ENCODE results near the gene DNPH1.

The DNPH1 gene

GRCh38 chr6:43211955-43212354, 17.3 kb downstream of the DNPH1 start:
- no peak overlapping the region for H3K27ac ChIP-seq
- H3K4me2 ChIP-seq = no peak overlapping the region
- no peaks in the 10 kb centered on the region for H3K4me1 ChIP-seq
- no peak overlapping the region for H3K9ac ChIP-seq
- no peaks in the 10 kb centered on the region for H4K20me1 ChIP-seq
- H3K27me3 ChIP-seq = no peaks in the 10 kb centered on the region
- H3K4me3 ChIP-seq = no peak overlapping the region
- no peaks in the 10 kb centered on the region for H3K9me3 ChIP-seq (replicated peaks in 1 of 11)
- no peak for TF ChIP-seq Cebpa-rat (IDR thresholded peaks at IDR 0.05)
- H3K36me3 ChIP-seq = peaks cover 21 to 50% (median 36%) of the 10 kb centered on the region in 11 experiments; a peak in 20 of 22 replicates

- Histone ChIP-seq H3K4me2 (no peak overlapping the region), H3K36me3 (peaks cover 6 to 51% (median 30%) of the 10 kb centered on the region in 11 experiments; a peak in 19 of 22 replicates), H3K9me3 (replicated peaks in 1 of 11) (no peaks in the 10 kb centered on the region), H3K9ac (no peak overlapping the region), H3K27ac (no peak overlapping the region), H3K27me3 (no peaks in the 10 kb centered on the region), H3K4me3 (no peak overlapping the region), H4K20me1 (peaks cover 0 to 7% (median 0%) of the 10 kb centered on the region in 11 experiments; a peak in 1 of 22 replicates), H3K4me1 (no peaks in the 10 kb centered on the region)
- TF ChIP-seq Cebpa-rat (IDR thresholded peaks at IDR 0.05) = no peak
Observed at GRCh38 chr6:43207286-43207685, 22.0 kb downstream of the DNPH1 start.

GRCh38 chr6:43205849-43206248, 23.4 kb downstream of the DNPH1 start:
- no peak for TF ChIP-seq Cebpa-rat (IDR thresholded peaks at IDR 0.05)
- Histone ChIP-seq H3K4me2 (no peak overlapping the region), H3K27me3 (no peaks in the 10 kb centered on the region), H3K27ac (no peak overlapping the region), H3K9ac (no peak overlapping the region), H3K9me3 (replicated peaks in 1 of 11) (no peaks in the 10 kb centered on the region), H3K4me1 (no peaks in the 10 kb centered on the region), H4K20me1 (peaks cover 0 to 7% (median 0%) of the 10 kb centered on the region in 11 experiments; a peak in 1 of 22 replicates), H3K4me3 (no peak overlapping the region), H3K36me3 (peaks cover 8 to 59% (median 34%) of the 10 kb centered on the region in 11 experiments; a peak in 21 of 22 replicates)

- Histone ChIP-seq H3K36me3 (peaks cover 17 to 70% (median 48%) of the 10 kb centered on the region in 11 experiments; a peak in 21 of 22 replicates), H3K27ac (no peak overlapping the region), H3K4me3 (no peak overlapping the region), H3K27me3 (no peaks in the 10 kb centered on the region), H3K4me2 (no peak overlapping the region), H3K4me1 (peaks cover 0 to under 1% (median 0%) of the 10 kb centered on the region in 10 experiments; a peak in 2 of 20 replicates), H3K9ac (0 out of 22 replicates have a peak overlapping the region, but pooled peaks of 1 of the 11 experiments have one; percentile 8), H4K20me1 (peaks cover 0 to 7% (median 0%) of the 10 kb centered on the region in 11 experiments; a peak in 1 of 22 replicates), H3K9me3 (replicated peaks in 1 of 11) (no peaks in the 10 kb centered on the region)
- no peak for TF ChIP-seq Cebpa-rat (IDR thresholded peaks at IDR 0.05)
Observed at GRCh38 chr6:43204271-43205105, 24.8 kb downstream of the DNPH1 start.

- no peaks in the 10 kb centered on the region for H3K27me3 ChIP-seq
- peaks cover 0 to 5% (median 0%) of the 10 kb centered on the region in 10 experiments; a peak in 4 of 20 replicates for H3K4me1 ChIP-seq
- peaks cover 17 to 77% (median 56%) of the 10 kb centered on the region in 11 experiments; a peak in 21 of 22 replicates for H3K36me3 ChIP-seq
- no peak overlapping the region for H3K4me3 ChIP-seq
- no peak overlapping the region for H3K27ac ChIP-seq
- H3K9me3 ChIP-seq (replicated peaks in 1 of 11) = no peaks in the 10 kb centered on the region
- H3K4me2 ChIP-seq = no peak overlapping the region
- H4K20me1 ChIP-seq = peaks cover 0 to 7% (median 0%) of the 10 kb centered on the region in 11 experiments; a peak in 2 of 22 replicates
- H3K9ac ChIP-seq = no peak overlapping the region
- no peak for TF ChIP-seq Cebpa-rat (IDR thresholded peaks at IDR 0.05)
Observed at GRCh38 chr6:43203718-43204095, 25.6 kb downstream of the DNPH1 start.

- no peaks in the 10 kb centered on the region for H3K9me3 ChIP-seq (replicated peaks in 1 of 11)
- no peak overlapping the region for H3K4me2 ChIP-seq
- no peak overlapping the region for H3K27ac ChIP-seq
- no peak for TF ChIP-seq Cebpa-rat (IDR thresholded peaks at IDR 0.05)
- H3K27me3 ChIP-seq = no peaks in the 10 kb centered on the region
- no peak overlapping the region for H3K4me3 ChIP-seq
- H4K20me1 ChIP-seq = peaks cover 0 to 7% (median 0%) of the 10 kb centered on the region in 11 experiments; a peak in 2 of 22 replicates
- H3K36me3 ChIP-seq = peaks cover 22 to 83% (median 61%) of the 10 kb centered on the region in 11 experiments
- H3K9ac ChIP-seq = no peak overlapping the region
- H3K4me1 ChIP-seq = peaks cover 0 to 5% (median 0%) of the 10 kb centered on the region in 10 experiments; a peak in 4 of 20 replicates
Observed at GRCh38 chr6:43203029-43203717, 26.1 kb downstream of the DNPH1 start.

GRCh38 chr6:43202451-43202850, 26.8 kb downstream of the DNPH1 start:
- peaks cover 29 to 90% (median 67%) of the 10 kb centered on the region in 11 experiments for H3K36me3 ChIP-seq
- no peaks in the 10 kb centered on the region for H3K9me3 ChIP-seq (replicated peaks in 1 of 11)
- no peak overlapping the region for H3K27ac ChIP-seq
- H3K4me3 ChIP-seq = no peak overlapping the region
- no peaks in the 10 kb centered on the region for H3K27me3 ChIP-seq
- H4K20me1 ChIP-seq = peaks cover 0 to 7% (median 0%) of the 10 kb centered on the region in 11 experiments; a peak in 2 of 22 replicates
- no peak for TF ChIP-seq Cebpa-rat (IDR thresholded peaks at IDR 0.05)
- H3K4me2 ChIP-seq = no peak overlapping the region
- H3K9ac ChIP-seq = no peak overlapping the region
- H3K4me1 ChIP-seq = peaks cover 0 to 5% (median 0%) of the 10 kb centered on the region in 10 experiments; a peak in 4 of 20 replicates

- H3K4me3 ChIP-seq = no peak overlapping the region
- no peaks in the 10 kb centered on the region for H3K27me3 ChIP-seq
- H3K9ac ChIP-seq = no peak overlapping the region
- TF ChIP-seq Cebpa-rat (IDR thresholded peaks at IDR 0.05) = no peak
- peaks cover 42 to 92% (median 81%) of the 10 kb centered on the region in 11 experiments for H3K36me3 ChIP-seq
- H4K20me1 ChIP-seq = peaks cover 0 to 7% (median 0%) of the 10 kb centered on the region in 11 experiments; a peak in 2 of 22 replicates
- H3K4me1 ChIP-seq = peaks cover 0 to 5% (median 0%) of the 10 kb centered on the region in 10 experiments; a peak in 4 of 20 replicates
- no peak overlapping the region for H3K4me2 ChIP-seq
- H3K27ac ChIP-seq = no peak overlapping the region
- no peaks in the 10 kb centered on the region for H3K9me3 ChIP-seq (replicated peaks in 1 of 11)
Observed at GRCh38 chr6:43200541-43200940, 28.7 kb downstream of the DNPH1 start.

- peaks cover 0 to 5% (median 0%) of the 10 kb centered on the region in 10 experiments; a peak in 4 of 20 replicates for H3K4me1 ChIP-seq
- no peak overlapping the region for H3K4me3 ChIP-seq
- H4K20me1 ChIP-seq = peaks cover 0 to 7% (median 0%) of the 10 kb centered on the region in 11 experiments; a peak in 2 of 22 replicates
- H3K36me3 ChIP-seq = peaks cover 45 to 92% (median 80%) of the 10 kb centered on the region in 11 experiments
- no peak overlapping the region; a peak in 1 of 22 replicates for H3K9ac ChIP-seq
- no peak for TF ChIP-seq Cebpa-rat (IDR thresholded peaks at IDR 0.05)
- no peaks in the 10 kb centered on the region for H3K27me3 ChIP-seq
- H3K4me2 ChIP-seq = no peak overlapping the region
- no peak overlapping the region for H3K27ac ChIP-seq
- H3K9me3 ChIP-seq (replicated peaks in 1 of 11) = no peaks in the 10 kb centered on the region
Observed at GRCh38 chr6:43199912-43200311, 29.4 kb downstream of the DNPH1 start.
